ENCODE measurements around the gene CDKN1A. TPM values are rescaled to one million over a fixed set of nuclear protein-coding genes. Genes with fewer than 3 reads are reported as not detected.
A peak's percentile ranks its signal among the peaks of the same experiment; 100 is the strongest.
"Not testable (repeated sequence)": the region's sequence is repeated elsewhere in the genome, so short reads cannot be mapped to it uniquely, and the experiment has no call there.

Gene CDKN1A
- total RNA-seq (ENCODE audit: insufficient read depth, low replicate concordance), result 34.2 TPM

DNA sequence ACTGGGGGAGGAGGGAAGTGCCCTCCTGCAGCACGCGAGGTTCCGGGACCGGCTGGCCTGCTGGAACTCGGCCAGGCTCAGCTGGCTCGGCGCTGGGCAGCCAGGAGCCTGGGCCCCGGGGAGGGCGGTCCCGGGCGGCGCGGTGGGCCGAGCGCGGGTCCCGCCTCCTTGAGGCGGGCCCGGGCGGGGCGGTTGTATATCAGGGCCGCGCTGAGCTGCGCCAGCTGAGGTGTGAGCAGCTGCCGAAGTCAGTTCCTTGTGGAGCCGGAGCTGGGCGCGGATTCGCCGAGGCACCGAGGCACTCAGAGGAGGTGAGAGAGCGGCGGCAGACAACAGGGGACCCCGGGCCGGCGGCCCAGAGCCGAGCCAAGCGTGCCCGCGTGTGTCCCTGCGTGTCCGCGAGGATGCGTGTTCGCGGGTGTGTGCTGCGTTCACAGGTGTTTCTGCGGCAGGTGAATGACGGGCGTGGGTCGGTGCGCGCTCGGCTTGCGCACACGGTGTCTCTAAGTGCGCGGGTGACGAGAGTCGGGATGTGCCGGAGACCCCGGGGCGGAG is at the start of gene CDKN1A:
TSS of gene CDKN1A (plus strand) at position 227 of the 555 bp plus-strand sequence. CDS start 5,388 bp downstream, outside the sequence.
- DNase-seq (ENCODE audit: low spot score), result peak; percentile 91

DNA sequence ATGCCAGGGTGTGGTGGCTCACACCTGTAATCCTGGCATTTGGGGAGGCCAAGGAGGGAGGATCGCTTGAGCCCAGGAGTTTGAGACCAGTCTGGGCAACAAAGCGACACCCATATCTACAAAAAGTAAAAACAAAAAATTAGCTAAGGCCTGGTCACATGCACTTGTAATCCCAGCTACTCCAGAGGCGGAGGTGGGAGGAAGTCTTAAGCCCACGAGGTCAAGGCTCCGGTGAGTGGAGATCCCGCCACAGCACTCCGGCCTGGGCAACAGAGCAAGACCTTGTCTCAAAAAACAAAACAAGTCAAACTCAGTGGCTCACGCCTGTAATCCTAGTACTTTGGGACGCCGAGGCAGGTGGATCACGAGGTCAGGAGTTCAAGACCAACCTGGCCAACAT is 48.7 kb upstream of the CDKN1A start:
- DNase-seq (ENCODE audit: low spot score), result no peak

DNA sequence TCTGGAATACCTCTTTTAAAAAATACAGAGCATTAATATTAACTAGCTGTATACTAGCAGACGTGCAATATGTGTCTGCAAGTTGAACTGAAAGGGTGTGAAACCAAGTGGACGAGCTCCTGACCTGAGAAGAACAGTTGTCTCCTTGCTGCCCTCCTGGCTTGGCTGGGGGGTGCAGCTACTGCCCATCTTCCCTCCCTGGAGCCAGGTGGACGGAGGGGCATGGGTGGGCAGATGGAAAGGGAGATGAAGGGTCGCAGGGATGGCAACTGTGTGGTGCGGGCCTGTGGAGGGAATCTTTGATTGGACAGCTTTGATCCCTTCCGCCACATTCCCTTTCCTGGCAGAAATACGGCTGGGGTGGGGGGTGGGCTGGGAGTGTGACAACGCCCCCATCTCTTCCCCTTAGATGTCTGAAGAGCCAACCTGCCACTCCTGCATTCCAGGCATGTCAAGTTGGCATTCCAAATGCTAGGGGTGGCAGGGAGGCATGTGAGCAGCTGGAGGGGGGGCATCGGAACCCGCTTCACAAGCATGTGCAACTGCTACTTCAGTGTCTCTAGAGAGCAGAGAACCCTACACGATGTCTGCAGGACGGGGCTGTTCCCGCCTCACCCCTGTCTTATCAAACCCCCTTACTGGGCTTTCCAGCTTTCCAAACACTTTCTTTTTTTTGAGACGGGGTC is 47.0 kb upstream of the CDKN1A start:
- no peak for DNase-seq (ENCODE audit: low spot score)

DNA sequence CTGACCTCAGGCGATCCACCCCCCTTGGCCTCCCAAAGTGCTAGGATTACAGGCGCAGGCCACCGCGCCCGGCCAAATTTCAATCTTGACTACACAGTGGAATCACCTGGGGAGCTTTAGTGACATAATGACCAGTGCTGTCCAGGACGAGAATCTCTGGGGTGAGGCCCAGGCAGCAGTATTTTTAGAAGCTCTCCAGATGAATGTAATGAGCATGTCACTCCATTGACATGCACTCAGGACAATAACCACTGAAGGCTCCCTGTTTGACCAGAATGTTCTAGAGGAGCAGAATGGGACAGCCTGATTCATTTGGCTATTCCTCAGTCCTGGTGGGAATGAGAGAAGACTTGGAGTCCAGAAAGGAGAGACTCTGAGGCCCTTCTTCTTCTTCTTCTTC is 45.1 kb upstream of the CDKN1A start:
- DNase-seq (ENCODE audit: low spot score), result no peak

DNA sequence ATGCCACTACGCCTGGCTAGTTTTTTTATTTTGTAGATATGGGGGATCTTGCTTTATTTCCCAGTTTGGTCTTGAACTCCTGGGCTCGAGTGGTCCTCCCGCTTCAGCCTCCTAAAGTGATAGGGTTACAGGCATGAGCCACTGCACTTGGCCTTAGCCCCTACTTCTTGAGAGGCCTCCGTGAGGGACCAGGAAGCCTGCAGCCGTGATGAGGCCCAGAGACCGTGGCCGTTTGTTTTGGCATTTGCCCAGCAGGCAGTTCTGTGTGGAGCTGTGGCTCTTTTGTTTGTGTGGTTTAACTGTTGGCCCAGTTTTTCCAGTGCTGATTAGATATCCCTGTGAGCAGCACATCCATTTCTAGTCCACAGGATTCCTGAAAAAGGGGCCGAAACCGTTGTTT is 44.6 kb upstream of the CDKN1A start:
- peak; percentile 88 for DNase-seq (ENCODE audit: low spot score)

DNA sequence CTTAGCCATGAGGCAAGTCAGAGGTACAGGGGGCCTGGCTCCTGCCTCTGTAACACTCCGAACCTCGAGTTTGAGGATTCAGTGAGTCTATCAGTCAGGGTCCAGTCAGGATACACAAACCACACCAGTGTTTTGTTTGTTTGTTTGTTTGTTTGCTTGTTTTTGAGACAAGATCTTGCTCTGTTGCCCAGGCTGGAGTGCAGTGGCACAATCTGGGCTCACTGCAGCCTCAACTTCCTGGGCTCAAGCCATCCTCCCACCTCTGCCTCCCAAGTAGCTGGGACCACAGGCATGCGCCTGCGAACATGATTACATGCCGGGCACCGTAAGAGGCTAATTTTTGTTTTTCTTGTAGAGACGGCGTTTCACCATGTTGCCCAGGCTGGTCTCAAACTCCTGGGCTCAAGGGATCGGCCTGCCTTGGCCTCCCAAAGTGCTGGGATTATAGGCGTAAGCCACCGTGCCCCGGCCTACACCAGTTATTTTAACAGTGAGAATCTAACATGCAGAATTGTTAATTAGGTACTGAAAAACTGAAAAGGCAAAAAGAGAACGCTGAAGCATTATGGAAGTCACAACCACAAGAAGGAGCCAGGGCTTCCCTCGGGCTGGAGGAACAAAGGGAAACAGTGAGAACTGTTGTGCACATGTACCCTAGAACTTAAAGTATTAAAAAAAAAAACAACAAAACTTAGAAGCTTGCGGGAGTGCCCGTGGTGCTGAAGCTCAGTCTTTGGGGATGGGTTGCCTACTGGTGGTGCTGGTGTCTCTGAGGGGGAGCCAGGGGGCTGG is 44.0 kb upstream of the CDKN1A start:
- DNase-seq (ENCODE audit: low spot score), result no peak

DNA sequence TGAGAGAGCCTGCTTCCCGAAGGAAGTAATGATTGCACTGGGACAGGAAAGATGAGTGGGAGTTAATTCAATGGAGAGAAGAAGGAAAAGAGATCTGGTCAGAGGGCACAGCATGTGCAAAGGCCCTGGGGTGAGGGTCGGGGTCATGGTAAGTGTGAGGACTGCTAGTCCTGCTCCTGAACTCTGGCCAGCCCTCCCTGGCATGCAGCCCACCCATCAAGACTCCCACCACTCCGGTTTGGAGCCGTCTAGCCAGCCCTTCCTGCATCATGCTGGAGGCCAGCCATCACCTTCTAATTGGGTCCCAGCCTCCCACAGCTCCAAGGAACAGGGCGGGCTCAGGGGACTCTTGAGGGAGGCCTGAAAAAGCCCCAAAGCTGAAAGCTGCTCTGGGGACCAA is 42.2 kb upstream of the CDKN1A start:
- DNase-seq (ENCODE audit: low spot score), result no peak

DNA sequence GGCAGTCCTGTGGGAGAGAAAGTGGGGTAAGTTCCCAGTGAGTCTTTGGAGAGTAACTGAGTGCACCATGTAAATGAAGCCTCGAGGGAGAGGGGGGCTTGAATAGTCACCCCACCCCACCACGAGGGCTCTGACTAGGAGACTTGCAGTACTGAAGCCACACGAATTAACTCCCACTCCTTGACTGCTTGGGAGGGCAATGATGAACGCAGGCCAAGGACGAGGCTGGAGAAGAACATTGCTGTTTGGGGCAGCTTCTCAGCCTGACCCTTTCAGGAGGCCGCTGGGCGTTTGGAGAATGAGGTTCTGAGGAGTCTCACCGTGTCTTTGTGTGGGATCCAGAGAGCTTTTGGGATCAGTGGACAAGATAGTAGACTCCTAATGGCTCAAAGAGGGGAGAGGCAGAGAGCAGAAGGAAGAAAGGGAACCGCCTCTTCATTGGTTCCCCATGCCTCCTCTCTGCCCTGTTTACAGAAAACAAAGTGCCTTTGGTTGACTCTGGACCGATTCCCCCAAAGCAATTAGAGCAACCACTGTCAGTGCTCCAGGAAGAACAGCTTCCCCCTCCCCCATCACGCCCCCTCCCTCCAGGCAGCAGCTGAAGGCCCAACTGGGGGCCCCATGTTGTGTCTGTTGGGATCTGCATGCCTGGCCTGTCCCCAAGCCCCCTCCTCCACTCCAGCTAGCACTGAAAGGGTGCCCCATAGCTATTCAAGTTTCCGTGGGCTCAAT is 41.7 kb upstream of the CDKN1A start:
- DNase-seq (ENCODE audit: low spot score), result no peak

DNA sequence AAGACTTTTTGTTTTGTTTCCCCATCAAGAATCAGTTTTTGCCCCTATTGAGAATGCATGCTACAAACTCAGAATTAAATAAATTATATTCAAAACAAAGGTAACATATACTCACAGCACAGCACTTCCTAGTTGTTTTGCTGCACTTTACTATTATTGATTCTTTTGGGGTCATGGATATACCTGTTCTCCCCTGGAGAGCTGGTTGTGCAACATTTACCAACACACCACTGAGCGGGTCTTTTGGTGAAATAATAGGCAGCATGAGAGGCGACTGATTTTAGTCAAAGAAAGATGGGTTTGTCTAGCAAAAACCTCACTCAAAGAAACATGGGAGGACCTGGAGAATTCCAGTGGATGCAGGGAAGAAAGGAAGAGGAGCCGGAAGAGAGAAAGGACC is 39.9 kb upstream of the CDKN1A start:
- no peak for DNase-seq (ENCODE audit: low spot score)

DNA sequence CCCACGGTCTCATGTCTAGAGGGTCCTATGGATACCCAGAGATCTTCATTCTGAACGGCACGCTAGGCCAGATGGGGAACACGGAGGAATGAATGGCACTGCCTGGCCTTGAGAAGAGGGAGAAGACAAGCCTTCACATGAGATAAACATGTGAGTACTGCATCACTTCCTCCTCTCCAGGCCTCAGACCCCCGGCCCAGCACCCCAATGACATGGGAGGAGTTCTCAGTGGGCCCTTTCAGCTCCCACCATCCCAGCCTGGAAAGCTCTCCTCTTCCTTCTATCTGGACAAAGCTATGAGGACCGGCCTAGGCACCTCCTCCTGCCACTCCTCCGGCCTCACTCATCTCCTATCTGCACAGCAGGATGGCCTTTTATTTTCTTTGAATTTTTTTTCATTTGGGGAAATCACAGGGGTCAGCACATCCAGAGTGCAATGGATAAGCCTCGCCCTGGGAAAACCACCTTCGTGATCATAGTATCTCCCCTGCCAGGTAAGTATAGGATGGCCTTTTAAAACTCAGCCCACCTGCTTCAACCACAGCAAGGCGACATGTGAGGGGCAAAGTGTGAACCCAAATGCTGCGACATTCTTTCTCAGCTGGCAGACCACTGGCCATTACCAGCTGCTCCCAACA is 39.2 kb upstream of the CDKN1A start:
- DNase-seq (ENCODE audit: low spot score), result no peak

DNA sequence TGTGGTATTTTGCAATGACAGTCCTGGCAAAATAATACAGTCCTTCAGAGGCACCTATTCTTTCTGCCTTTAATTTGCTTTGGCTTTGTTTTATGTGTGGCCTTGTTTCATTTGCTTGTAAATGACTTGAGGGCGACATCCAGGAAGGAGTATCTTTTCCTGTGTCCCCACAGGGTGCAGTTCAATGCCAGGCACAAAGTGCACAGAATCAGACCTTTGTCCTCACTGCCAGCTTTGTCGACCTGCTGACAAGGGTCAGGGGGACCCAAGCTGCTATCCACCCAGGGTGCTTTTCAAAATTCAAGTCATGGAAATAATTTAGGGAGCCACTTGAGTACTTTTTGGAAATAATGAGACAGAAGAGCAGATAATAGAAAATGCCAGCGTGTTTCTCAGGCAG is 37.0 kb upstream of the CDKN1A start:
- no peak for DNase-seq (ENCODE audit: low spot score)

DNA sequence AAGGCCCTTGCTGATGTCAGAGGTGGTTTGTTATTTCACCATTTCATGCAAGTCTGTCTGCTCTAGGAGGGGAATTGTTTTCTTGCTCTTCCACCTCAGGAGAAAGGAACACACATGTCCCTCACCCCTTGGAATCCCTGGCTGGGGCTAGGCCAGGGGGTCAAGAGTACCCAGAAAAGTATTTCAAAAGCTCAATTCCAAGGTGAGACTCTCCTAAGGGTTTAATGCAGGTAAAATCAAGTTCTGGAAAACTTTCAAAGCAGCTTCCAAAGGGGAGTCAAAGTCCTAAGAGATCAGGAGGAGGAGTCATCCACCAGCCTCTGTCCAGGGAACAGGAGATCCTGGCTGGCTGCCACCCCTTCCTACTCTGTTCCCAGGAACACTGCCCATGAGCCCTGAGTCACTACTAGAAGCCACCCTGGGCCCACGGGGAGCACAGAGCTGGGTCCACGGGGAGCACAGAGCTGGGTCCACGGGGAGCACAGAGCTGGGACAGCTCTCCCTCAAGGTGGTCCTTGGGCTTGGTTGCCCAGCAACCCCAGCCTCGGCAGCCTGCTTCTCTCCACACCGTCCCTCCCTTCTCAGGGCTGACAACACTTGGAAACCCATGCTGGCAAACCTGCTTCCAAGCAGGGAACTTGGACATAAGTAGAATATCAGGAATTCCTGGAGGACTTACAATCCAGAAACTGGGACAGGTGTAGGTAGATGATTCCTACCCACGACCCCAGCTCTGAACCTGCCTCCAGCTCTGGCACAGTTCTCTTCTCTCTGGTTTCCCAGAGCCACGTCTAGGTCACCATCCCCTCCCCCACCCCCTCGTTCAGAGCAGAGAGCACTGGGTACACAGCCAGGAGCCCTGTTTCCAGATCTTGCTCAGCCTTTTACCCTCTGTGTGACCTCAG is 35.3 kb upstream of the CDKN1A start:
- DNase-seq (ENCODE audit: low spot score), result peak; percentile 76

DNA sequence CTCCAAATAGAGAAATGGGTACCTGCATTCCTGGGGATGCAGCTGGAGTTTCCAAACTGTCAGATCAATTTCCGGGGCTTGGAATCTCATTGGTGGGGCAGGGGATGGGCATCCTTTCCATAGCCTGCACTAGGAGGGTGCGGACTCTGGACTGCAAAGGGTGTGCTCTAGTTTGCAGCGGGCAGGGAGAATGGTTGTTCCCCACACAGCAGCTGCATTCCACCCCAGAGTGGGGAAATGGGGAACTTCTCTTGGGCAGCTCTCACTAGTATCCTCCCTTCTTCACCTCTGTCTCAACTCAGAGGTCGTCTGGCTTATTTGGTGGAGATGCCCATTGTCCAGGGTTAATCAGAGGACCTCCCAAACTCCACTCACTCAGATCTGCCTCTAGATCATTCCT is 34.5 kb upstream of the CDKN1A start:
- DNase-seq (ENCODE audit: low spot score), result no peak

DNA sequence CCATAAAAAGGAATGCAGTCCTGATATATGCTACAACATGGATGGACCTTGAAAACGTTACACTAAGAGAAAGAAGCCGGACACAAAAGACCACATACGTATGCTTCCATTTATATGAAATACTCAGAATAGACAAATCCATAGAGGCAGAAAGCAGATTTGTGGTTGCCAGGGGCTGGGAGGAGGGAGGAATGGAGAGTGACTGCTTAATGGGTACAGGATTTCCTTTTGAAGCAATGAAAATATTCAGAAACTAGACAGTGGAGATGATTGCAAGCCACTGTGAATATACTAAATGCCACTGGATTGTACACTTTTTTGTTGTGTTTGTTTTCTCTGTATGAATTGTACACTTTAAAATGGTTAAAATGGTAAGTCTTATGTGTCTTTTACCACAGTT is 29.4 kb upstream of the CDKN1A start:
- DNase-seq (ENCODE audit: low spot score), result no peak

DNA sequence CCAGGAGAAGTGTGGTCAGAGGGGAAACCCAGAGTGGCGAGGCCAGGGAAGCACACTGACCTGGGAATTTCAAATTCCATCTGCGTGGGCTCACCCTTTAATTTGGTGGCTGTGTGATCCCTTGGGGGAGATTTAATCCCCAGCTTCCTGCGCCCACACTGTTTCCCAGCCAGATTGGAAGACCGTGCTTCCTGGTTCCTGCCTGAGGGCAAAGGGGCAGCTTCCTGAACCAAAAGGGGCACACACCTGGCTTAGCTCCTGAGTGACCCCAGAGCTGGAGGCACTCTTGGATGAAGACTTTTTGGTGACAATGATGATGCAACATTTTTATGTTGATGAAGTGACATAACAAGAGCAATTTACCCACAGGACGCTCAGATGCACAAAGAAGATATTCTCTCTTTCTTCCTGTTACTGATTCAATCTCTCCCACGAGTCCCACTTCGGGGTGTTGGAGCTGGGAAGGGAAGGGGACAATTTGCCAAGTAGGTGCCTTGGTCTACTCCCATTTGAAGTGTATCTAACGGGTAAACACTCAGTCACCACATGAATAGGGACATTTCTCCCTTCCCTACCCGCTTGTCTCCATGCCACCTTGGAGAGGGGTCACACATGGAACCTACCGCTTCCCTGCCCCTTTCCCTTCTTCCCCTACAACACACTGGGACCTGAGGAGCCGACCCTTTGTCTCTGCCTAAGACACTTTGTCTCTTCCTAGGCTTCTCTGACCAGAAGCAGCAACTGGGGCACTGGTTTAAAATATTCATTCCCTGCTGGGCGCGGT is 28.6 kb upstream of the CDKN1A start:
- no peak for DNase-seq (ENCODE audit: low spot score)

DNA sequence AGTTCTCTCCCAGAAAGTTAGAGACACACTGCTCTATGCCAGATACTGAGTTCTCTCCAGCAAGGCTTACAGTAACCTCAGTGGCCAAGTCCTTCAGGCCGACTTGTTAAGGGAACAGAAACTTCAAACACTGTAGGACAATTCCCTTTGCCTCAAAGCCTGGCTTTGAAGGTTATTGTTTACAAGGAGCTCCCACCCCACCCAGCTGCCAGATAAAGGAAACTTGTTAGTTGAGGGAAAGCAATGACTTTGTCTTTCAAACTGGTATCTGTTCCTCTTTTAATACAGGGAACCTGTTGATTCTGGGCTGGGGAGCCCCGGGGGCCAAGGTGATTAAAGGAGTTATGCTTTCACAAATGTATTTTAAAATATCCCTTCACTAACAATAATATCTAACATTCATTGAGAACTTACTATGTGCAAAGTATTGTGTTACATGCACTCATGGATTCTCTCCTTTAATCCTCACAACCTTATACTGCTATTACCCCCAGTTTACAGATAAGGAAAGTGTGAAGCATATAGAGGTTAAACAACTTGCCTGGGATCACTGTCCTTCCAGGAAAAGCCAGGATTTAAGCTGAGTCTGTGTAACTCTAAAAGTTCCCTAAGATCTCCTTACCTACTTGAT is 27.6 kb upstream of the CDKN1A start:
- no peak for DNase-seq (ENCODE audit: low spot score)

DNA sequence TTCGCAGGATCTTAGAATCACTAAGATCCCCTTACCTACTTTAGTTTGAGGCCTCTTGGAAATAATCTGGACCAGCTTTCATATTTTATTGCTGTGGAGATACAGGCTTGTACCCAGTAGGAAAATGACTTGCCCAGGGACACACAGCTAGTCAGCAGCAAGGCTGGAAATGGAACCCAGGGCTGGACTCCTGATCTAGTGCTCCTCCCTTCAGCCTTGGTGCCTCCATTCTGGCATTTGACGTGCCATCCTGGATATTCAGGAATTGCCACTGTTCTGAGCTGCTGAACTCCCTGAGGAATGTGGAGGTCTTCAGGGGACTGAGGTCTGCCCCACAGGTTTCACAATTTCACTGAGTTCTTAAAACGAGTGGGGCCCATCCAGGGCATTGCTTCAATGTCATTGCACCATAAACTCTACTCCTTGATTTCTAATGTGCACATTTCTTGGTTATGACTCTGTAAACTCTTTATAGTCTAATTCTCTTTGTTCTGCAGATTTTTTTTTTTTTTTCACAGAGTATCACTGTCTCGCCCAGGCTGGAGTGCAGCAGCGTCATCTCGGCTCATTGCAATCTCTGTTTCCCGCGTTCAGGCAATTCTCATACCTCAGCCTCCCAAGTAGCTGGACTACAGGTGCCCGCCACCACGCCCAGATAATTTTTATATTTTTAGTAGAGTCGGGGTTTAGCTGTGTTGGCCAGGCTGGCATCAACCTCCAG is 26.7 kb upstream of the CDKN1A start:
- no peak for DNase-seq (ENCODE audit: low spot score)

DNA sequence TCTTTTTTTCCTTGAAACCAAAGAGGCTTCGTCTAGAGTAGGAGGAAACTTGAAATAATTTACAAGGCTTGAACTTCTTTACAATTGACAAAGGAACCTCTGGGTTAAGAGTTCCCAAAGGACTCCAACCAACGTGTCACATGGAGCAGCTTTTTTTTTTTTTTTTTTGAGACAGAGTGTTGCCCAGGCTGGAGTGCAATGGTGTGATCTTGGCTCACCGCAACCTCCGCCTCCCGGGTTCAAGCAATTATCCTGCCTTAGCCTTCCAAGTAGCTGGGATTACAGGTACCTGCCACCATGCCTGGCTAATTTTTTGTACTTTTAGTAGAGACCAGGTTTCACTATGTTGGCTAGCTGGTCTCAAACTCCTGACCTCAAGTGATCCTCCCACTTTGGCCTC is 24.0 kb upstream of the CDKN1A start:
- not testable (repeated sequence) for DNase-seq (ENCODE audit: low spot score)
